GM12878 (cell line): ENCODE results near the gene DNTT. TPM values are rescaled to one million over a fixed set of nuclear protein-coding genes. Genes with fewer than 3 reads are reported as not detected.
A peak's percentile ranks its signal among the peaks of the same experiment; 100 is the strongest.

Experiments
- BACH1 ChIP-seq: fragments of 450-650 bp; IDR thresholded peaks from 2 replicates; pipeline ENCODE4 v1.6.1; 2017; ENCODE audit warnings: mild to moderate bottlenecking, borderline replicate concordance
- FOXK2 ChIP-seq: fragments of 450-650 bp; IDR thresholded peaks from 2 replicates; pipeline ENCODE4 v1.6.1; 2017; ENCODE audit warnings: mild to moderate bottlenecking, moderate library complexity
- FOXM1 ChIP-seq: IDR thresholded peaks from 2 replicates; pipeline ENCODE4 v1.6.1; 2012; ENCODE audit warnings: low read depth, mild to moderate bottlenecking, inconsistent platforms, low read length, moderate library complexity
- HDGF ChIP-seq: fragments of 450-650 bp; IDR thresholded peaks from 2 replicates; pipeline ENCODE4 v1.6.1; 2016; ENCODE audit warnings: antibody characterized with exemption
- IKZF2 ChIP-seq, 2 experiments: fragments of 450-650 bp; IDR thresholded peaks; 2 replicates each; pipeline ENCODE4 v1.6.1; 2017; ENCODE audit warnings: mild to moderate bottlenecking in 2 of 2, moderate library complexity in 2 of 2
- IRF4 ChIP-seq: IDR thresholded peaks from 2 replicates; pipeline ENCODE4 v1.6.1; 2011; ENCODE audit warnings: low read depth, low read length
- MTA3 ChIP-seq: IDR thresholded peaks from 2 replicates; pipeline ENCODE4 v1.6.1; 2012; ENCODE audit warnings: low read length, inconsistent platforms, borderline replicate concordance
- NFXL1 ChIP-seq: fragments of 450-650 bp; IDR thresholded peaks from 2 replicates; pipeline ENCODE4 v1.6.1; 2017; ENCODE audit warnings: antibody characterized with exemption, mild to moderate bottlenecking, borderline replicate concordance
- NR2F1 ChIP-seq: fragments of 450-650 bp; conservative IDR thresholded peaks from 2 replicates; pipeline ENCODE4 v1.6.1; 2017; ENCODE audit warnings: mild to moderate bottlenecking
- PAX8 ChIP-seq: fragments of 450-650 bp; IDR thresholded peaks from 2 replicates; pipeline ENCODE4 v1.6.1; 2017; ENCODE audit warnings: mild to moderate bottlenecking, moderate library complexity
- POLR2A ChIP-seq: IDR thresholded peaks from 2 replicates; pipeline ENCODE4 v1.6.1; 2011; ENCODE audit warnings: low read depth, mild to moderate bottlenecking, low read length
- RBBP5 ChIP-seq: fragments of 200-600 bp; sonication (generic); conservative IDR thresholded peaks from 2 replicates; pipeline ENCODE4 v1.6.1; 2016
- SP1 ChIP-seq: IDR thresholded peaks from one replicate; pipeline ENCODE4 v1.6.1; 2011; ENCODE audit warnings: low read depth, low read length
- SUZ12 ChIP-seq: fragments of 200-600 bp; sonication (generic); IDR thresholded peaks from one replicate; pipeline ENCODE4 v1.6.1; 2018; ENCODE audit warnings: antibody characterized with exemption, mild to moderate bottlenecking; ENCODE audit not compliant: unreplicated experiment
- polyA plus RNA-seq, 11 experiments: library from polyadenylated mRNA; depleted of rRNA in 4 of 11; unstranded in 6 of 11; stranded (reverse) in 5 of 11; fragments of >200 nt; fragmentation: Nextera tagmentation in 4 of 11; fragmentation: Illumina TruSeq in 1 of 11; extraction: Ambion mirVana in 4 of 11; extraction: Trizol in 1 of 11; gene quantifications; 1 replicate in 1 of 11; 2 replicates in 10 of 11; pipeline versions ENCODE4 v1.2.1 to v1.2.3, GENCODE V29; 2011 to 2016; ENCODE audit warnings: inconsistent platforms in 2 of 11, missing spikeins in 2 of 11, low read depth in 1 of 11
- total RNA-seq, 4 experiments: library from RNA; depleted of rRNA in 3 of 4; stranded (reverse); fragments of >200 nt in 3 of 4; fragmentation: Illumina TruSeq in 1 of 4; extraction: Trizol in 1 of 4; gene quantifications; 2 replicates each; pipeline versions ENCODE4 v1.2.1 to v1.2.3, GENCODE V29; 2013 to 2021
- TF ChIP-seq, protein P1 (sequence below): IDR thresholded peaks from 2 replicates; pipeline ENCODE4 v1.6.1; 2011; ENCODE audit warnings: mild to moderate bottlenecking, low read depth, low read length, moderate library complexity; ENCODE audit not compliant: insufficient replicate concordance
- TF ChIP-seq, protein P2 (sequence below): fragments of 450-650 bp; formaldehyde crosslinking; IDR thresholded peaks from 2 replicates; pipeline ENCODE4 v1.4.0; 2020; ENCODE audit warnings: mild to moderate bottlenecking, moderate library complexity
- TF ChIP-seq, protein P3 (sequence below): IDR thresholded peaks from 2 replicates; pipeline ENCODE4 v1.6.1; 2012; ENCODE audit warnings: low read depth, low read length, improper control_type of control experiment
- TF ChIP-seq, protein P4 (sequence below): fragments of 450-650 bp; IDR thresholded peaks from 2 replicates; pipeline ENCODE4 v1.6.1; 2018; ENCODE audit warnings: mild to moderate bottlenecking, low read depth, moderate library complexity; ENCODE audit not compliant: partially characterized antibody

The DNTT gene
- total and polyA plus RNA-seq, 10 of the 15 experiments (the other 5 are each of a cell fraction or from before 2014, with no cell fraction given): 0.06 to 0.13 (median 0.09) TPM; not detected in 5

DNA sequence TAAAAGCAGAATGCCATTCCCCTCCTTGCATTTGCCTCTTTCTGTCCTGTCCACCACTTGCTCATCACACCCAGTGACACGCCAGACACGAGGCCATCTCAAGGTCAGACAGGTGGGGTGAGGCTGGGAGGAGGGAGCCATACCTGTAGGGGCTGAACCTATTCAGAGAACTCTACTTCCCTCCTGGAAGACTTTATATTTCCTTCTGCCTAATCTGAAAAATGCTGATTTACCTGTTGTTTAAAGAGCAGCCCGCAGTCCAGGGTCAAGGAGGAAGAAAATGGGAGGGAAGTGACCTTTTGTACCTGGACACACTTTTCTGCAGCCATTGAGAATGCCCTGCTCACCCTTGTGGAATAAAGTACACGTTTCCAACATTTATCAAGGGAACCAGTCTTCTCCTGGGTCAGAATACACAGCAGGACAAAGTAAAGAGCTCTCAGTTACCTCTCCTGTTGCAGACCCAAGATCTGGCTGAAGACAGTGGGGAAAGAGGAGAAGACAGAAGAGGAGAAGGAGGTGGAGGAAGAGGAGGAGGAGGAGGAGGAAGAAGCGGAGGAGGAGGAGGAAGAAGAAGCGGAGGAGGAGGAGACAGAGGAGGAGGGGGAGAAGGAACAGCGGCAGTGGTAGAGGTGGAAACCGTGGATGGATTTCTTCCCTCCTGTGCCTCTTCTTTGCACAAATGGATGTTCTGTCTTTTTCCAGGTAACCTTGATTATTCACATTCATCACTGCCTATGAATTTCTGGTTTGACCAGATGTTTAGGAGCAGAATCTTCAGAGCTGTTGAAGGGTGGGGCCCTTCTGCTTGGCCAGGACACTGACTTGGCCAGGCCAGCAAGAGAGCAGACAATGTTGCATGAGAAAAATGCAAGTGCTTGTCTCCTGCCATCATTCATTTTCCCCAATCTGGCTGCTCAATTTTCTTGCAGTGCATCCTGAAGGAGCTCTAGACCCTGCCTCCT is 31.6 kb upstream of the DNTT start (continued):
- peak; percentile 54 for TF ChIP-seq HDGF
- no peak for TF ChIP-seq MTA3
- TF ChIP-seq RBBP5: no peak
- TF ChIP-seq POLR2A: peak; percentile 32
- no peak for TF ChIP-seq SUZ12
- TF ChIP-seq BACH1: no peak
- TF ChIP-seq FOXK2: no peak
- TF ChIP-seq FOXM1: no peak
- no peak for TF ChIP-seq NFXL1
- TF ChIP-seq PAX8: no peak
- TF ChIP-seq SP1: no peak
- TF ChIP-seq, protein P1, sequence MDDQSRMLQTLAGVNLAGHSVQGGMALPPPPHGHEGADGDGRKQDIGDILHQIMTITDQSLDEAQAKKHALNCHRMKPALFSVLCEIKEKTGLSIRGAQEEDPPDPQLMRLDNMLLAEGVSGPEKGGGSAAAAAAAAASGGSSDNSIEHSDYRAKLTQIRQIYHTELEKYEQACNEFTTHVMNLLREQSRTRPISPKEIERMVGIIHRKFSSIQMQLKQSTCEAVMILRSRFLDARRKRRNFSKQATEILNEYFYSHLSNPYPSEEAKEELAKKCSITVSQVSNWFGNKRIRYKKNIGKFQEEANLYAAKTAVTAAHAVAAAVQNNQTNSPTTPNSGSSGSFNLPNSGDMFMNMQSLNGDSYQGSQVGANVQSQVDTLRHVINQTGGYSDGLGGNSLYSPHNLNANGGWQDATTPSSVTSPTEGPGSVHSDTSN: no peak
- TF ChIP-seq, protein P2, sequence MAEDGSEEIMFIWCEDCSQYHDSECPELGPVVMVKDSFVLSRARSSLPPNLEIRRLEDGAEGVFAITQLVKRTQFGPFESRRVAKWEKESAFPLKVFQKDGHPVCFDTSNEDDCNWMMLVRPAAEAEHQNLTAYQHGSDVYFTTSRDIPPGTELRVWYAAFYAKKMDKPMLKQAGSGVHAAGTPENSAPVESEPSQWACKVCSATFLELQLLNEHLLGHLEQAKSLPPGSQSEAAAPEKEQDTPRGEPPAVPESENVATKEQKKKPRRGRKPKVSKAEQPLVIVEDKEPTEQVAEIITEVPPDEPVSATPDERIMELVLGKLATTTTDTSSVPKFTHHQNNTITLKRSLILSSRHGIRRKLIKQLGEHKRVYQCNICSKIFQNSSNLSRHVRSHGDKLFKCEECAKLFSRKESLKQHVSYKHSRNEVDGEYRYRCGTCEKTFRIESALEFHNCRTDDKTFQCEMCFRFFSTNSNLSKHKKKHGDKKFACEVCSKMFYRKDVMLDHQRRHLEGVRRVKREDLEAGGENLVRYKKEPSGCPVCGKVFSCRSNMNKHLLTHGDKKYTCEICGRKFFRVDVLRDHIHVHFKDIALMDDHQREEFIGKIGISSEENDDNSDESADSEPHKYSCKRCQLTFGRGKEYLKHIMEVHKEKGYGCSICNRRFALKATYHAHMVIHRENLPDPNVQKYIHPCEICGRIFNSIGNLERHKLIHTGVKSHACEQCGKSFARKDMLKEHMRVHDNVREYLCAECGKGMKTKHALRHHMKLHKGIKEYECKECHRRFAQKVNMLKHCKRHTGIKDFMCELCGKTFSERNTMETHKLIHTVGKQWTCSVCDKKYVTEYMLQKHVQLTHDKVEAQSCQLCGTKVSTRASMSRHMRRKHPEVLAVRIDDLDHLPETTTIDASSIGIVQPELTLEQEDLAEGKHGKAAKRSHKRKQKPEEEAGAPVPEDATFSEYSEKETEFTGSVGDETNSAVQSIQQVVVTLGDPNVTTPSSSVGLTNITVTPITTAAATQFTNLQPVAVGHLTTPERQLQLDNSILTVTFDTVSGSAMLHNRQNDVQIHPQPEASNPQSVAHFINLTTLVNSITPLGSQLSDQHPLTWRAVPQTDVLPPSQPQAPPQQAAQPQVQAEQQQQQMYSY: no peak
- TF ChIP-seq, protein P3, sequence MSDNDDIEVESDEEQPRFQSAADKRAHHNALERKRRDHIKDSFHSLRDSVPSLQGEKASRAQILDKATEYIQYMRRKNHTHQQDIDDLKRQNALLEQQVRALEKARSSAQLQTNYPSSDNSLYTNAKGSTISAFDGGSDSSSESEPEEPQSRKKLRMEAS: peak; percentile 11; the same call in 1 of the 2 replicates
- peak in 1 of 2 experiments; percentile 45; a peak in 2 of 4 replicates for TF ChIP-seq IKZF2 (IDR thresholded peaks at IDR 0.05)
- TF ChIP-seq IRF4: no peak
- TF ChIP-seq, protein P4, sequence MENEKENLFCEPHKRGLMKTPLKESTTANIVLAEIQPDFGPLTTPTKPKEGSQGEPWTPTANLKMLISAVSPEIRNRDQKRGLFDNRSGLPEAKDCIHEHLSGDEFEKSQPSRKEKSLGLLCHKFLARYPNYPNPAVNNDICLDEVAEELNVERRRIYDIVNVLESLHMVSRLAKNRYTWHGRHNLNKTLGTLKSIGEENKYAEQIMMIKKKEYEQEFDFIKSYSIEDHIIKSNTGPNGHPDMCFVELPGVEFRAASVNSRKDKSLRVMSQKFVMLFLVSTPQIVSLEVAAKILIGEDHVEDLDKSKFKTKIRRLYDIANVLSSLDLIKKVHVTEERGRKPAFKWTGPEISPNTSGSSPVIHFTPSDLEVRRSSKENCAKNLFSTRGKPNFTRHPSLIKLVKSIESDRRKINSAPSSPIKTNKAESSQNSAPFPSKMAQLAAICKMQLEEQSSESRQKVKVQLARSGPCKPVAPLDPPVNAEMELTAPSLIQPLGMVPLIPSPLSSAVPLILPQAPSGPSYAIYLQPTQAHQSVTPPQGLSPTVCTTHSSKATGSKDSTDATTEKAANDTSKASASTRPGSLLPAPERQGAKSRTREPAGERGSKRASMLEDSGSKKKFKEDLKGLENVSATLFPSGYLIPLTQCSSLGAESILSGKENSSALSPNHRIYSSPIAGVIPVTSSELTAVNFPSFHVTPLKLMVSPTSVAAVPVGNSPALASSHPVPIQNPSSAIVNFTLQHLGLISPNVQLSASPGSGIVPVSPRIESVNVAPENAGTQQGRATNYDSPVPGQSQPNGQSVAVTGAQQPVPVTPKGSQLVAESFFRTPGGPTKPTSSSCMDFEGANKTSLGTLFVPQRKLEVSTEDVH: no peak
- peak; percentile 68 for TF ChIP-seq NR2F1
